ENCODE measurements around the gene SLU7.

SLU7 gene

DNA sequence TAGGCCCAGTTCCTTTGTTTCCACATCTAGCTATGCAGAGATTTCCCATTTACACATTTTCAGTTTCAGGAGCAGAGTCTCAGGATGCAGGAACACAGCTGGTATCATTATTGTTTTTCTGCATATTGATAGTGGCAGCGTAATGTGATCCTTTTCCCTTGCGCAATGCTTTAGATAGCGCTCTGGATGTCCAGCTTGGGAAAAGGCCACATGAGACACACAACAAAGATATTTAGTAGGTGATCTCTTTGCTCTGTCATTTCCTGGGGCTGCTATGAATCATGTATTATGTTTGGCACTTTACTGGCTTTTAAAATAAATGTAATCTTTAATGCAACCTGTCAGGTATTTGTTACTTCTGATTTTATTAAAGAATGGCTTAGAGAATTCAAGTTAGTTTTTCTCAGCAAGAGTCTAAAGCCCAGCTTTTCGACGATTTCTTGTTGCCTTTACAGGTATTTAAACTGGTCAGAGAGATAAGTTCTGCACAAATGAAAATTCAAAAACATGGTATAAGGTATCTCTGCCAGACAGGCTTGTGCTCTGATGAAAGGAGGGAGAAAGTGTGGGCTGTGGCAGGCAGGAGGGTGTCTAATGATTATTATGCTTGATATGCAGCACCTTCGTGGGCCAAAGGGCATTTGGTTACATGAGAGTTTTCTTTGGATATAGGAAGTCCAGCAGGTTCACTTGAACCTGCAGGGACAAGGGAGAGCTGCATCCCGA lies 45.0 kb upstream of the SLU7 start:
- TF ChIP-seq, protein P1, sequence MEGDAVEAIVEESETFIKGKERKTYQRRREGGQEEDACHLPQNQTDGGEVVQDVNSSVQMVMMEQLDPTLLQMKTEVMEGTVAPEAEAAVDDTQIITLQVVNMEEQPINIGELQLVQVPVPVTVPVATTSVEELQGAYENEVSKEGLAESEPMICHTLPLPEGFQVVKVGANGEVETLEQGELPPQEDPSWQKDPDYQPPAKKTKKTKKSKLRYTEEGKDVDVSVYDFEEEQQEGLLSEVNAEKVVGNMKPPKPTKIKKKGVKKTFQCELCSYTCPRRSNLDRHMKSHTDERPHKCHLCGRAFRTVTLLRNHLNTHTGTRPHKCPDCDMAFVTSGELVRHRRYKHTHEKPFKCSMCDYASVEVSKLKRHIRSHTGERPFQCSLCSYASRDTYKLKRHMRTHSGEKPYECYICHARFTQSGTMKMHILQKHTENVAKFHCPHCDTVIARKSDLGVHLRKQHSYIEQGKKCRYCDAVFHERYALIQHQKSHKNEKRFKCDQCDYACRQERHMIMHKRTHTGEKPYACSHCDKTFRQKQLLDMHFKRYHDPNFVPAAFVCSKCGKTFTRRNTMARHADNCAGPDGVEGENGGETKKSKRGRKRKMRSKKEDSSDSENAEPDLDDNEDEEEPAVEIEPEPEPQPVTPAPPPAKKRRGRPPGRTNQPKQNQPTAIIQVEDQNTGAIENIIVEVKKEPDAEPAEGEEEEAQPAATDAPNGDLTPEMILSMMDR (IDR thresholded peaks at IDR 0.05; ENCODE audit: low read depth, low read length, missing control alignments), result no peak
- no peak overlapping the region for H3K4me3 ChIP-seq (ENCODE audit: low read depth, low read length)
- DNase-seq (ENCODE audit: low read depth), result no peak

DNA sequence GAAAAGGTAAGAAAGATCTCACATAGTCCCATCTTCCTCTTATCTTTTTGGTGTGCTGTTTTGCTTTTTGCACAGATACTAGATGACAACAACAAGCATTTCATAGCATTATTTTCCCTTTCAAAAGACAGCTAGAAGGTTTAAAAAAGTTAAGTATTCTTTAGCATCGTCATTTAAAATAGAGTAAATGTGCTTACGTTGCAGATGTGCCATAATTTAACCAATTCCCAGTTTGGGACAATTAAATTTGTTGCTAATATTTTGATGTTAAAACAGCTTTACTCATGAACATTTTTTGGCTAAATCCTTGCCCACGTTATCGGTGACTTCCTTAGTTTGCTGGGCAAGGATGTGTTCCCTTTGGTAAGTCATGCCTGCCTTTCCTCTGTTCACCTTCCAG lies 44.3 kb upstream of the SLU7 start:
- no peak overlapping the region for H3K4me3 ChIP-seq (ENCODE audit: low read depth, low read length)
- TF ChIP-seq, protein P1 (IDR thresholded peaks at IDR 0.05; ENCODE audit: low read depth, low read length, missing control alignments), result no peak

DNA sequence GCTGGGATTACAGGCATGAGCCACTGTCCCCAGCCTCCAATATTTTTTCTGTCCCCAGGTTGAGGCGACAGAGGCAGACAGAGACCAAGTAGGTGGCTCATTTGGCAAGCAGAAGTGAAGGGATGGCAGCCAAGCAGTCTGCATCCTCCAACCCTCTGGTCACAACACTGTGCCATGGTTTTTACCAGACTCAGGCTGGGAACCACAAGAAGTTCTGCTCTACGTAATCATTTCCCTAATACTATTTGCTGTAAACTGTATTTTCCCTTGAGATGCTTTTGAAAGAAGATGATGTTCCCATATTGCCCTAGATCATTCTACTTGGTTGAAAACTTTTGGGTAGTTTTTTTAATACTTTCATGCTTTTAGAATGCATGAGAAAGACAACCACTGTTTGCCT lies 43.3 kb upstream of the SLU7 start:
- H3K4me3 ChIP-seq (ENCODE audit: low read depth, low read length), result no peak overlapping the region
- DNase-seq (ENCODE audit: low read depth), result no peak
- TF ChIP-seq, protein P1 (IDR thresholded peaks at IDR 0.05; ENCODE audit: low read depth, low read length, missing control alignments), result no peak

More for the DNA sequence above, 44.3 kb upstream of the SLU7 start:
- DNase-seq (ENCODE audit: low read depth), result no peak

DNA sequence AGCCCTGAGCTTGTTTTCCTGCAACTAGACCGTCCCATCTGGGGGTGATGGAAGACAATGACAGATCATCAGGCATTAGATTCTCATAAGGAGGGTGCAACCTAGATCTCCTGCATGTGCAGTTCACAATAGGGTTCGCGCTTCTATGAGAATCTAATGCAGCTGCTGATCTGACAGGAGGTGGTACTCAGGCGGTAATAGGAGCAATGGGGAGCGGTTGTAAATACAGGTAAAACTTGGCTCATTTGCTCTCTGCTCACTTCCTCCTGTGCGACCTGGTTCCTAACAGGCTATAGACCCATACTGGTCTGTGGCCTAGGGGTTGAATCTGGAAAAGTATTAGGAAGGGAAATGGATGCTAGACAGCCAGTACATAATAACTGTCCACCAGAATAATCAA lies 42.5 kb upstream of the SLU7 start:
- TF ChIP-seq, protein P1 (IDR thresholded peaks at IDR 0.05; ENCODE audit: low read depth, low read length, missing control alignments), result no peak
- no peak for DNase-seq (ENCODE audit: low read depth)
- H3K4me3 ChIP-seq (ENCODE audit: low read depth, low read length), result no peak overlapping the region

DNA sequence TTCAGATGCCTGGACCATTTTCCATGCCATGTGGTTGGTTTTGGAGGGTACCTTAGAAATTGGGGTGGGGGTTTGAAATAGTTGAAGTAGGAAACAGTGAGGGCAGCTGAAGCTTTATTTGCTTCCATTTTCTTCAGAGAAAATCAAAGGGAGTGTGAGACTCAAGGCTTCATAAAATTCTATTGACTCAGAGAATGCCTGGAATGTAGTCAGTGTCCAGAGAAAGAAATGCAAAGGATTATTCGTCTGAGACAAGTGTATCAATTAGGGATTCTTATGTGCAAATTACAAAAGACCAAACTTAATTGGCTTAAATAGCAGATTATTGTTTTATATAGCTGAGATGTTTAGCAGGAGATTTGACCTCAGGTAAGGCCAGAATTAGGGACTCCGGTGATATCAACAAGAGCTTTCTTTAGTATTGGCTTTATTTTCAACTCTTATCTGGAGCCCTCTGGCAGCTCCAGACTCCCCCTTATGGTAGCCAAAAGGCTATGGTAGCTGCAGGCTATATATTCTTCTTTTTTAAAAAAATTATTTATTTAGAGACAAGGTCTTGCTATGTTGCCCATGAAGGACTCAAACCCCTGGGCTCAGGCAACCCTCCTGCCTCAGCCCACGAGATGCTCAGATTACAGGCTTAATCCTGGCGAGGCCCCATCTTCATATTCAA lies 41.6 kb upstream of the SLU7 start:
- no peak for DNase-seq (ENCODE audit: low read depth)
- TF ChIP-seq, protein P1 (IDR thresholded peaks at IDR 0.05; ENCODE audit: low read depth, low read length, missing control alignments), result peak; percentile 48
- H3K4me3 ChIP-seq (ENCODE audit: low read depth, low read length), result no peak overlapping the region

DNA sequence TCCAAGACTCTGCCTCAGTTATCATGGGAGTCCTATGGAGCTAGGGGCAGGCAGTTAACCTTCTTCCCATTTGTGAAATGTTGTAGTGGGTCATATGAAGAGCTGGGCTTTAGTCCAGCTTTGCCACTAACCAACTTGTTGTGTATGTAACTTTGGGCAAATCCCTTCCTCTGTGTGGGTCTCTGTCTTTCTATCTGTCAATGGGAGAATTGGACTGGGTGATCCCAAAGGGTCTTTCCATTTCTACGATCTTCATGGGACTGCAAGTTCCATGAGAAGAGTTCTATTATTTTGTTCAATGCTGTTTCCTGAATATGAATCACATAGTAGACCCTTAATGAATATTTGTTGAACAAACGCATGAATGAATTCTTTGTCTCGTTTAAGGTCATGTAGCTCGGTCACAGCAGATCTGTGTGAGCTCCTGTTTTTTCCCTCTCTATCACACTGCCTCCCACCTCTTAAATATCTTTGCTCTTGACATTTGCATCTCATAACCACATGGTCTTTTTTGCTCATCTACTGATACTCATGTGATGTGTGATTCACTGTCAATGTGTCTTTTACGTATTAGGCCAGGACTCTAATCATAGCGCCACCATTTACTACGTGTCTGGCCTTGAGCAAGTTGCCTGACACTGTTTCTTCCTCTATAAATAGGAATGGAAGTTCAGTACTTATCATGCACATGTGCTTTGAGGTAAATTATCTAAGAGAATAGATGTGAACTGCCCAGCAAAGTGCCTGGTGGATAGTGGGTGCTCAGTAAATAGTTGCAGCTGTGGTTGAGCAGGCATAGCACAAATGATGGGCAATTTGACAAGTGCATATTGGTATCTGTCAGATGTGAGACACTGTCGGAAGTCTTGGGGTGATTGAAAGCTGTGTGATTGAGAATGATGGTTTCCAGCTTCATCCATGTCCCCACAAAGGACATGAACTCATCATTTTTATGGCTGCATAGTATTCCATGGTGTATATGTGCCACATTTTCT lies 40.2 kb upstream of the SLU7 start:
- TF ChIP-seq, protein P1 (IDR thresholded peaks at IDR 0.05; ENCODE audit: low read depth, low read length, missing control alignments), result no peak
- H3K4me3 ChIP-seq (ENCODE audit: low read depth, low read length), result no peak overlapping the region
- no peak for DNase-seq (ENCODE audit: low read depth)
